Measurements from ENCODE around the gene ZNF69. TPM values are rescaled to one million over a fixed set of nuclear protein-coding genes. Genes with fewer than 3 reads are reported as not detected.
"Not testable (repeated sequence)": the region's sequence is repeated elsewhere in the genome, so short reads cannot be mapped to it uniquely, and the experiment has no call there.

Gene ZNF69
- total RNA-seq, 1 donor from 2014 or later: 2.1 TPM

DNA sequence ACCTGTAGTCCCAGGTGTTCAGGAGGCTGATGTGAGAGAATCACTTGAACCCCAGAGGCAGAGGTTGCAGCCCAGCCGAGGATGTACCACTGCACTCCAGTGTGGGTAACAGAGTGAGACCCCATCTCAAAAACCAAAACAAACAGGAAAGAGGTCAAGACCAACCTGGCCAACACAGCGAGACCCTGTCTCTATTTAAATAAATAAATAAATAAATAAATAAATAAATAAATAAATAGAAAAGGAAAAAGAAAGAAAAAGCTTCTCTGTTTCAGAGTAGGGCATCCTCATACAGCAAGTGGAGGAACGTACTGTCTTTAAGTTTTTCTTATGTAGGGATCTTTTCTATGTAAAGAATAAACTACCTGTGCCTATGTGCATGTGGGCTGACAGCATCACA lies 39.6 kb downstream of the ZNF69 start:
- no peak for DNase-seq
- no peak for ATAC-seq (ENCODE audit: low read depth)
- CTCF ChIA-PET: interaction anchor here (0.8 kb wide), 1 partner anchor 37 kb away, joined by 3 read pairs; no protein-coding TSS in a partner anchor
- Mint-ChIP-seq H3K4me3 (peak overlapping the region; percentile 35), H3K27ac (no peak overlapping the region), H3K36me3 (ENCODE audit: low read depth) (peaks cover 28% of the 10 kb centered on the region), H3K9me3 (no peaks in the 10 kb centered on the region), H3K4me1 (peaks cover 55% of the 10 kb centered on the region), H3K27me3 (no peaks in the 10 kb centered on the region)
- intact Hi-C loops (cut with micrococcal nuclease): loop anchor here (1.0 kb wide), 1 partner anchor 8 kb away; no protein-coding TSS in a partner anchor
- POLR2A ChIA-PET: interaction anchor here (4.6 kb wide), 1 partner anchor 37 kb away, joined by 64 read pairs; the partner anchor contains the start of gene ZNF763
- TF ChIP-seq, protein P1, sequence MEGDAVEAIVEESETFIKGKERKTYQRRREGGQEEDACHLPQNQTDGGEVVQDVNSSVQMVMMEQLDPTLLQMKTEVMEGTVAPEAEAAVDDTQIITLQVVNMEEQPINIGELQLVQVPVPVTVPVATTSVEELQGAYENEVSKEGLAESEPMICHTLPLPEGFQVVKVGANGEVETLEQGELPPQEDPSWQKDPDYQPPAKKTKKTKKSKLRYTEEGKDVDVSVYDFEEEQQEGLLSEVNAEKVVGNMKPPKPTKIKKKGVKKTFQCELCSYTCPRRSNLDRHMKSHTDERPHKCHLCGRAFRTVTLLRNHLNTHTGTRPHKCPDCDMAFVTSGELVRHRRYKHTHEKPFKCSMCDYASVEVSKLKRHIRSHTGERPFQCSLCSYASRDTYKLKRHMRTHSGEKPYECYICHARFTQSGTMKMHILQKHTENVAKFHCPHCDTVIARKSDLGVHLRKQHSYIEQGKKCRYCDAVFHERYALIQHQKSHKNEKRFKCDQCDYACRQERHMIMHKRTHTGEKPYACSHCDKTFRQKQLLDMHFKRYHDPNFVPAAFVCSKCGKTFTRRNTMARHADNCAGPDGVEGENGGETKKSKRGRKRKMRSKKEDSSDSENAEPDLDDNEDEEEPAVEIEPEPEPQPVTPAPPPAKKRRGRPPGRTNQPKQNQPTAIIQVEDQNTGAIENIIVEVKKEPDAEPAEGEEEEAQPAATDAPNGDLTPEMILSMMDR (IDR thresholded peaks at IDR 0.05): no peak

DNA sequence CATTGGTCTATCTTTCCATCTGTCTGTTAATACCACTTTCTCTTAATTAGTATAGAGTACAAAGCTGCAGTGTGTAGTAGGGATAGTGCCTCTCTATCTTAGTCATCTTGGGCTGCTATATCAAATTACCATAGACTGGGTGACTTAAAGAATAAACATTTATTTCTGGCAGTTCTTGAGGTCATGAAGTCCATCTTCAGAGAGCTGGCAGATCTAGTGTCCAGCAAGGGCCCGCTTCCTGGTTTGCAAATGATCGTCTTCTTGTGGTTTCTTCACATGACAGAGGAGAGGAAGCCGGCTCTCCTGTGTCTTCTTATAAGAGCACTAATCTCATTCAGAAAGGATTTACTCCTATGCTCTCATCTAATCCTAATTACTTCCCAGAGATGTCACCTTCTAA lies 43.5 kb downstream of the ZNF69 start:
- Mint-ChIP-seq H3K9me3 (no peaks in the 10 kb centered on the region), H3K36me3 (ENCODE audit: low read depth) (peaks cover 26% of the 10 kb centered on the region), H3K4me1 (peaks cover 36% of the 10 kb centered on the region), H3K27ac (no peak overlapping the region), H3K27me3 (no peaks in the 10 kb centered on the region), H3K4me3 (no peak overlapping the region)
- TF ChIP-seq, protein P1 (IDR thresholded peaks at IDR 0.05): no peak
- DNase-seq (no peak), ATAC-seq (ENCODE audit: low read depth) (no peak)
- ChIA-PET POLR2A (interaction anchor here (0.7 kb wide), 1 partner anchor 120 kb away, joined by 4 read pairs; no protein-coding TSS in a partner anchor), CTCF (interaction anchor here (0.6 kb wide), 1 partner anchor 746 kb away, joined by 3 read pairs; no protein-coding TSS in a partner anchor)
- intact Hi-C loops (cut with micrococcal nuclease): no loop called here

GRCh38 chr19:11931513-11931912 lies 43.9 kb downstream of the ZNF69 start:
- DNase-seq (no peak), ATAC-seq (ENCODE audit: low read depth) (no peak)
- Mint-ChIP-seq H3K9me3 (no peaks in the 10 kb centered on the region), H3K4me1 (peaks cover 33% of the 10 kb centered on the region), H3K4me3 (no peak overlapping the region), H3K36me3 (ENCODE audit: low read depth) (peaks cover 30% of the 10 kb centered on the region), H3K27ac (no peak overlapping the region), H3K27me3 (no peaks in the 10 kb centered on the region)
- intact Hi-C loops (cut with micrococcal nuclease): no loop called here
- ChIA-PET CTCF (interaction anchor here (0.6 kb wide), 1 partner anchor 745 kb away, joined by 3 read pairs; no protein-coding TSS in a partner anchor), POLR2A (interaction anchor here (0.7 kb wide), 1 partner anchor 121 kb away, joined by 4 read pairs; no protein-coding TSS in a partner anchor)
- TF ChIP-seq, protein P1 (IDR thresholded peaks at IDR 0.05): no peak

DNA sequence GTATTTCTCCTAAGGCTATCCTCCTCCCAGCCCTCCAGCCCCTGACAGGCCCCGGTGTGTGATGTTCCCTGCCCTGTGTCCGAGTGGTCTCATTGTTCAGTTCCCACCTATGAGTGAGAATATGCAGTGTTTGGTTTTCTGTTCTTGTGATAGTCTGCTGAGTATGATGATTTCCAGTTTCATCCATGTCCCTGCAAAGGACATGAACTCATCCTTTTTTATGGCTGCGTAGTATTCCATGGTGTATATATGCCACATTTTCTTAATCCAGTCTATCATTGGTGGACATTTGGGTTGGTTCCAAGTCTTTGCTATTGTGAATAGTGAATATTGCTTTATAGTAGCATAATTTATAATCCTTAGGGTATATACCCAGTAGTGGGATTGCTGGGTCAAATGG lies 48.2 kb downstream of the ZNF69 start:
- H3K4me3 Mint-ChIP-seq; H3K9me3 Mint-ChIP-seq; H3K27ac Mint-ChIP-seq; CTCF ChIA-PET; H3K27me3 Mint-ChIP-seq; DNase-seq; ATAC-seq (ENCODE audit: low read depth); POLR2A ChIA-PET: not testable (repeated sequence)
- peaks cover 13% of the 10 kb centered on the region for H3K4me1 Mint-ChIP-seq
- intact Hi-C loops (cut with micrococcal nuclease): loop anchor here (1.0 kb wide), 1 partner anchor 9 kb away; no protein-coding TSS in a partner anchor
- H3K36me3 Mint-ChIP-seq (ENCODE audit: low read depth): peaks cover 49% of the 10 kb centered on the region

GRCh38 chr19:11938383-11938782 lies 50.8 kb downstream of the ZNF69 start:
- peaks cover 13% of the 10 kb centered on the region for H3K4me1 Mint-ChIP-seq
- POLR2A ChIA-PET; H3K27me3 Mint-ChIP-seq; CTCF ChIA-PET; ATAC-seq (ENCODE audit: low read depth); intact Hi-C loops (cut with micrococcal nuclease); H3K4me3 Mint-ChIP-seq; H3K27ac Mint-ChIP-seq; DNase-seq: not testable (repeated sequence)
- peaks cover 19% of the 10 kb centered on the region for H3K9me3 Mint-ChIP-seq
- peaks cover 65% of the 10 kb centered on the region for H3K36me3 Mint-ChIP-seq (ENCODE audit: low read depth)

GRCh38 chr19:11941361-11941887 lies 53.8 kb downstream of the ZNF69 start:
- intact Hi-C loops (cut with micrococcal nuclease); H3K4me3 Mint-ChIP-seq; H3K27me3 Mint-ChIP-seq; DNase-seq; ATAC-seq (ENCODE audit: low read depth); H3K4me1 Mint-ChIP-seq; POLR2A ChIA-PET; CTCF ChIA-PET; H3K27ac Mint-ChIP-seq: not testable (repeated sequence)
- Mint-ChIP-seq H3K36me3 (ENCODE audit: low read depth) (peaks cover 82% of the 10 kb centered on the region), H3K9me3 (peaks cover 36% of the 10 kb centered on the region)

All from activated B cell treated with CpG ODN at 0.5 μM for 24 hours (primary cell).